ENCODE measurements around the gene TTLL8. TPM values are rescaled to one million over a fixed set of nuclear protein-coding genes. Genes with fewer than 3 reads are reported as not detected.

TTLL8 gene
- total and polyA plus RNA-seq, 2 of the 8 experiments (the other 6 are each of a cell fraction or from before 2014, with no cell fraction given) = not detected

- Histone ChIP-seq H3K4me1 (replicated peaks in 1 of 4; ENCODE audit: control insufficient read depth in 3 of 4, insufficient read depth in 4 of 4, low read length in 3 of 4) (0 out of 7 replicates have a peak, but pooled peaks cover 0 to 4% (median under 1%) of the 10 kb centered on the region in 4 experiments), H2BK15ac (ENCODE audit: low read length) (no peak overlapping the region), H2AK5ac (ENCODE audit: low read depth, low read length) (no peak overlapping the region), H2AFZ (ENCODE audit: low read length) (no peak overlapping the region), H2BK120ac (replicated peaks; ENCODE audit: low read depth, low read length) (no peak overlapping the region), H3K4ac (replicated peaks; ENCODE audit: insufficient read length, low read depth, low read length) (no peak overlapping the region), H3K27ac (ENCODE audit: low read depth, low read length) (no peak overlapping the region), H3K9me3 (ENCODE audit: insufficient read depth in 2 of 2, low read depth in 1 of 2, low read length in 1 of 2) (no peaks in the 10 kb centered on the region), H3K23ac (ENCODE audit: insufficient read length) (no peak overlapping the region), H3K4me3 (ENCODE audit: extremely low read depth in 1 of 4, insufficient read depth in 2 of 4, low read depth in 3 of 4, low read length in 4 of 4) (no peak overlapping the region), H2BK20ac (ENCODE audit: low read length) (no peak overlapping the region), H3K9ac (replicated peaks in 1 of 4; ENCODE audit: extremely low read depth in 1 of 4, low read depth in 3 of 4, low read length in 3 of 4) (no peak overlapping the region), H3K4me2 (ENCODE audit: insufficient read depth in 1 of 2, low read depth in 2 of 2, low read length in 2 of 2) (no peak overlapping the region), H3K18ac (ENCODE audit: extremely low read depth, low read length) (no peak overlapping the region), H3K23me2 (ENCODE audit: low read depth, low read length) (peaks cover 18% of the 10 kb centered on the region), H3K56ac (replicated peaks; ENCODE audit: insufficient read length, low read depth, low read length) (no peak overlapping the region), H4K20me1 (replicated peaks in 1 of 2; ENCODE audit: control insufficient read depth in 1 of 2, insufficient read depth in 2 of 2, low read length in 2 of 2) (peaks cover 0 to 15% of the 10 kb centered on the region in 2 experiments), H2BK5ac (ENCODE audit: low read depth, low read length) (no peak overlapping the region), H3K79me1 (ENCODE audit: low read depth, low read length) (peaks cover 6% of the 10 kb centered on the region), H4K91ac (replicated peaks; ENCODE audit: insufficient read length, low read length) (no peak overlapping the region), H2BK12ac (ENCODE audit: low read depth, low read length) (no peak overlapping the region), H3K27me3 (replicated peaks in 1 of 4; ENCODE audit: control insufficient read depth in 3 of 4, extremely low read depth in 1 of 4, insufficient read depth in 3 of 4, low read length in 3 of 4) (peaks cover 5 to 18% (median 13%) of the 10 kb centered on the region in 4 experiments), H3K36me3 (ENCODE audit: control insufficient read depth in 2 of 4, insufficient read depth in 4 of 4, low read length in 3 of 4) (no peaks in the 10 kb centered on the region; a peak in 1 of 8 replicates), H4K5ac (ENCODE audit: insufficient read length, low read depth, low read length) (no peak overlapping the region), H3K79me2 (ENCODE audit: control insufficient read depth in 1 of 2, insufficient read depth in 2 of 2, low read length in 2 of 2) (no peaks in the 10 kb centered on the region), H3K14ac (ENCODE audit: insufficient read length) (no peak overlapping the region), H4K8ac (ENCODE audit: extremely low read depth, insufficient read depth, low read length) (no peak overlapping the region)
- FAIRE-seq = no peak
- ChIA-PET CTCF (ENCODE audit: partially characterized antibody) (interaction anchor here (0.7 to 1.8 kb wide), 7 partner anchors 9 to 46 kb away, joined by 3 to 13 read pairs (median 4); no protein-coding TSS in a partner anchor), POLR2A (ENCODE audit: partially characterized antibody) (interaction anchor here (0.9 to 1.0 kb wide), 2 partner anchors 8 to 9 kb away, joined by 3 to 4 read pairs; no protein-coding TSS in a partner anchor)
- WGBS, 2 experiments (ENCODE audit: extremely low coverage in 1 of 2, insufficient coverage in 1 of 2, insufficient read length in 1 of 2, insufficient replicate concordance in 2 of 2, low coverage in 1 of 2, low lambda C conversion rate in 2 of 2, missing lambda C conversion rate in 1 of 2) = 87% methylated on average over 15 of the region's 15 CpGs; no CpG with 5 or more reads in 1 of the 2 experiments
- DNase-seq (ENCODE audit: low read depth in 1 of 2, low spot score in 2 of 2) = no peak
- TF ChIP-seq SUZ12 (IDR thresholded peaks at IDR 0.05; ENCODE audit: low read length) (no peak), SP4 (IDR thresholded peaks at IDR 0.05; ENCODE audit: low read length) (no peak), RAD21 (IDR thresholded peaks at IDR 0.05 in 1 of 2, conservative IDR thresholded peaks at IDR 0.05 in 1 of 2; ENCODE audit: low read depth in 2 of 2, low read length in 2 of 2) (no peak), RXRA (IDR thresholded peaks at IDR 0.05; ENCODE audit: insufficient read depth, low read depth, low read length) (no peak), SRF (IDR thresholded peaks at IDR 0.05; ENCODE audit: low read depth, low read length) (no peak), CEBPB (IDR thresholded peaks at IDR 0.05; ENCODE audit: low read depth, low read length) (no peak), TAF7 (optimal IDR thresholded peaks at IDR 0.05; ENCODE audit: borderline replicate concordance, low read depth, low read length) (no peak), SAP30 (IDR thresholded peaks at IDR 0.05; ENCODE audit: insufficient read depth, insufficient replicate concordance, low read length) (no peak)
Measured at GRCh38 chr22:49976439-49977175, 81.5 kb downstream of the TTLL8 start.

Measured in H1 (cell line).